CD8-positive, alpha-beta memory T cell (primary cell): Measurements from ENCODE around the gene FGF8. TPM values are rescaled to one million over a fixed set of nuclear protein-coding genes. Genes with fewer than 3 reads are reported as not detected.
A peak's percentile ranks its signal among the peaks of the same experiment; 100 is the strongest.

Source experiments
- CTCF ChIA-PET: fragments of 350-600 bp; sonication (Branson Sonifier 250); formaldehyde crosslinking; loops from one replicate; lab custom pipeline; 2021; ENCODE audit warnings: antibody characterized with exemption; lab: Charles Lee
- POLR2A ChIA-PET: fragments of 350-600 bp; sonication (Branson Sonifier 250); formaldehyde crosslinking; loops from one replicate; lab custom pipeline; 2021; ENCODE audit warnings: antibody characterized with exemption; lab: Charles Lee
- DNase-seq, 5 donors: peaks; one replicate each; pipeline versions ENCODE4 v3.0.0 to v3.0.0-alpha.2; 2020 to 2022; ENCODE audit warnings: mixed read lengths in 1 of 5
- H3K27ac ChIP-seq: one replicate; pipeline ENCODE4 v1.7.0; 2013; ENCODE audit warnings: low read depth, mild to moderate bottlenecking, low read length, moderate library complexity
- H3K27me3 ChIP-seq: 2 replicates; pipeline ENCODE4 v1.7.0; 2013; ENCODE audit warnings: low read length, mild to moderate bottlenecking; ENCODE audit not compliant: insufficient read depth, poor library complexity, severe bottlenecking
- H3K36me3 ChIP-seq: 2 replicates; pipeline ENCODE4 v1.7.0; 2013; ENCODE audit warnings: mild to moderate bottlenecking, low read length, moderate library complexity; ENCODE audit not compliant: insufficient read depth
- H3K4me1 ChIP-seq: 2 replicates; pipeline ENCODE4 v1.7.0; 2013; ENCODE audit warnings: mild to moderate bottlenecking, low read length, moderate library complexity; ENCODE audit not compliant: insufficient read depth
- H3K4me3 ChIP-seq: 2 replicates; pipeline ENCODE4 v1.7.0; 2013; ENCODE audit warnings: mild to moderate bottlenecking, low read length
- H3K9me3 ChIP-seq: 2 replicates; pipeline ENCODE4 v1.7.0; 2013; ENCODE audit warnings: mild to moderate bottlenecking, low read length
- H3K27ac Mint-ChIP-seq, 8 donors: one replicate each; pipeline ENCODE4 v1.8.0; 2020 to 2021; ENCODE audit warnings: mixed read lengths in 8 of 8, mild to moderate bottlenecking in 6 of 8, inconsistent platforms in 3 of 8, moderate library complexity in 3 of 8
- H3K27me3 Mint-ChIP-seq, 2 donors: one replicate each; pipeline ENCODE4 v1.8.0; 2020 to 2021; ENCODE audit warnings: mixed read lengths in 2 of 2, mild to moderate bottlenecking in 1 of 2, moderate library complexity in 1 of 2
- H3K36me3 Mint-ChIP-seq, 3 donors: one replicate each; pipeline ENCODE4 v1.8.0; 2020 to 2021; ENCODE audit warnings: mixed read lengths in 3 of 3, inconsistent platforms in 1 of 3, mild to moderate bottlenecking in 1 of 3
- H3K4me1 Mint-ChIP-seq, 3 donors: one replicate each; pipeline ENCODE4 v1.8.0; 2020 to 2021; ENCODE audit warnings: mixed read lengths in 3 of 3, inconsistent platforms in 1 of 3, mild to moderate bottlenecking in 1 of 3
- H3K4me3 Mint-ChIP-seq, 7 donors: one replicate each; pipeline ENCODE4 v1.8.0; 2020 to 2021; ENCODE audit warnings: mixed read lengths in 7 of 7, mild to moderate bottlenecking in 6 of 7, moderate library complexity in 4 of 7, inconsistent platforms in 2 of 7
- H3K9me3 Mint-ChIP-seq, 5 donors: one replicate each; pipeline ENCODE4 v1.8.0; 2020 to 2022; ENCODE audit warnings: mixed read lengths in 5 of 5, mild to moderate bottlenecking in 3 of 5, moderate library complexity in 2 of 5, inconsistent platforms in 1 of 5
- polyA plus RNA-seq: library from polyadenylated mRNA; unstranded; fragments of 300-500 nt; fragmentation: Illumina TruSeq; gene quantifications from one replicate; pipeline ENCODE4 v1.2.3, GENCODE V29; 2021
- total RNA-seq, 2 experiments: library from RNA; stranded (reverse); gene quantifications; one replicate each; pipeline ENCODE4 v1.2.3, GENCODE V29; 2021

FGF8 gene
- total and polyA plus RNA-seq, 3 experiments from 2014 or later: not detected

DNA sequence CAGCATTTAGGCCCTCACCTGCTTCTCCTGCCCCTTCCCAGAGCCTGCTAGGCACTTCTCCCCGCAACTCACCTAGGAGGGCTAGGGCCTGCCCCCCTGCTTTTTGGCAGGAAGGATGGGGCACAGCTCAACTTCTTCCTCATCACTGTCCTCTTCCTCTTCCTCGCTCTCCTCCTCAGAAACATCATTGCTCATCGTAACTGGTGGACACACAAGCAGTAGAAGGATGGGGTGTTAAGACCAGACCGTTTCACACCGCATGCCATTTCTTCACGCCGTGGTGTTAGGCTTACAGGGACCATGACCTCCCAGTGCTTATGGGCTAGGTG is 5.7 kb upstream of the FGF8 start:
- no peak for DNase-seq
- Histone ChIP-seq H3K27ac (no peak overlapping the region), H3K36me3 (peaks cover 8% of the 10 kb centered on the region), H3K27me3 (peaks cover 19% of the 10 kb centered on the region), H3K4me1 (peaks cover 54% of the 10 kb centered on the region), H3K9me3 (no peaks in the 10 kb centered on the region), H3K4me3 (no peak overlapping the region)
- peak overlapping the region; percentile 61 to 100 (median 98) for H3K4me3 Mint-ChIP-seq
- CTCF ChIA-PET: interaction anchor here (0.6 to 3.5 kb wide), 27 partner anchors 10 to 621 kb away, joined by 3 to 27 read pairs (median 4); partner anchors contain the start of genes DPCD, OGA and POLL
- H3K36me3 Mint-ChIP-seq: peaks cover 0 to 30% (median 5%) of the 10 kb centered on the region in 3 donors
- POLR2A ChIA-PET: interaction anchor here (0.6 to 4.6 kb wide), 2 partner anchors 36 to 994 kb away, joined by 3 to 24 read pairs; partner anchors contain the start of gene OGA
- no peaks in the 10 kb centered on the region for H3K9me3 Mint-ChIP-seq
- H3K4me1 Mint-ChIP-seq: peaks cover 55 to 87% (median 61%) of the 10 kb centered on the region in 3 donors
- peaks cover 18 to 25% of the 10 kb centered on the region in 2 donors for H3K27me3 Mint-ChIP-seq
- H3K27ac Mint-ChIP-seq: peak overlapping the region in 4 of 8 donors; percentile 55 to 84 (median 58)

DNA sequence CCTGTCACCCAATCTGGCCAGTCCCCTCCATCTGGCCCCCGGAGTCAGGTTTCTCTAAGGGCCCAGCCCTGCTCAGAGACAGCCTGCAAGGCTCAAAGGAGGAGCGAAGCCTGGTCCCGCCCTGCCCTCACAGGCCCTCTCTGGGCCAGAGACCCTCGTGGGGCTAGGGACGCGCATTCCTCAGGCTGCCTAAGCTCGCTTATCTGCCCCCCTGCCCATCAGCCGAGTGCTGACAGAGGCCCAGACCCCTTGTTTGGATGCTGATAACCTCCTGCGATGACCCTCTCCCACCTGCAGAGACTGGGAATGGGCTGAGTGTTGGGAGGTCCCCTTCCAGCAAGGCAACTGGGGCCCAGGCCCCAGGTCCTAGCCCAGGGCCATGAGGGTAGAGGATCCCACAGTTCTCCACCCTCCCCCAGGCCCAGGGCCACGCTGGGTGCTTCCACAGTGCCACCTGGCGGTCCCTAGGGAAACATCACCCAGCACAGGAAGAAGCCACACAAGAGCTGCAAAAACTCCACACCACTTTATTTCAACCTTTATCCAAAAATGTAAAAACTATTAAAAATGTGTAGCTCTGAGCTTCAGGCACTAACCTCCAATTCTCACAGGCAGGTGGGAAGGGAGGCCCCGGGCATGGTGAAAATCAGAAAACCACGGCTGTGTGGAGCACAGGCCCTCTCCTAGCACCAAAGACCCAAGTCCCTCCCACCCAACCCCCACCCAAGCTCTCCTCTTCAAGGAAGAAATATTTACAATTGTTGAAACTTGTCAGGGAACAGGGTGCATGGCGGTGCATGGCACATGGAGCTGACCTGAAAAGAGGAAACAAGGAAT is 5.1 kb upstream of the FGF8 start:
- H3K27me3 ChIP-seq: peaks cover 21% of the 10 kb centered on the region
- Mint-ChIP-seq H3K27me3 (peaks cover 18 to 26% of the 10 kb centered on the region in 2 donors), H3K36me3 (peaks cover 0 to 25% (median 4%) of the 10 kb centered on the region in 3 donors), H3K4me1 (peaks cover 54 to 85% (median 58%) of the 10 kb centered on the region in 3 donors), H3K4me3 (peak overlapping the region; percentile 43 to 100 (median 71)), H3K9me3 (no peaks in the 10 kb centered on the region), H3K27ac (peak overlapping the region in 3 of 8 donors; percentile 36 to 57 (median 55))
- peaks cover 54% of the 10 kb centered on the region for H3K4me1 ChIP-seq
- H3K9me3 ChIP-seq: no peaks in the 10 kb centered on the region
- peaks cover 4% of the 10 kb centered on the region for H3K36me3 ChIP-seq
- ChIA-PET CTCF (interaction anchor here (0.6 to 3.5 kb wide), 26 partner anchors 10 to 620 kb away, joined by 3 to 27 read pairs (median 4); partner anchors contain the start of genes DPCD, OGA and POLL), POLR2A (interaction anchor here (0.6 to 4.6 kb wide), 2 partner anchors 37 to 995 kb away, joined by 3 to 24 read pairs; partner anchors contain the start of gene OGA)
- H3K4me3 ChIP-seq: no peak overlapping the region
- peak; percentile 55 to 77 (median 62) for DNase-seq
- H3K27ac ChIP-seq: no peak overlapping the region

DNA sequence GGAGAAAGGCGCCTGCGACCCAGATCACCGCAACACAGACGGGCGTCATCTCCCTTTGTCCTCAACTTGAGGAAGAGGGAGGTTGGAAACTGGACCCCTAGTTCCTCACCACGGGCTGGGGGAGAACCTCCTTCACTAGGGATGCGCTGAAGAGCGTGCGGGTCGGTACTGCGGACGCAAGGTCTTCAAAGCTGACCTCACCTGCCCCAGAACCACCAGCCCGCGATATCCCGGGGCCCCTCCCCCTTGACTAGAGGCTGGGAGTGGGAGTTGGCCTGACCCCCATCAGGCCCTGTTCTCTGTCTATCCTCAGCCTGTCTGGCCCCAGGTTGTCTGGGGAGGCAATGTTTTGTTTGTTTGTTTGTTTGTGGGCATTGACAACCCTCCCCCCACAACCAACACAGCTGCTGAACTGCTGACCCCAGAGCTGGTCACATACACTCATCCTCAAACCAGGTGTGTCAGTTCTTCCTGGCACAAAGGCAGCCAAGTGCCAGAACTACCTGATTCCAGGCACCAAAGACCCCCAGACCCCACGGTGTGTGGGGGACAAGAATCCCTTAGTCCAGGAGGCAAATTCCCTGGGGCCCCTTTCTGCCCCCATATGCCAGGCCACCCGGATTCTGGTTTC is 4.4 kb upstream of the FGF8 start:
- H3K4me1 ChIP-seq: peaks cover 56% of the 10 kb centered on the region
- peak overlapping the region in 3 of 8 donors; percentile 33 to 64 (median 51) for H3K27ac Mint-ChIP-seq
- no peak for DNase-seq
- no peaks in the 10 kb centered on the region for H3K9me3 Mint-ChIP-seq
- peak overlapping the region; percentile 69 to 89 (median 80) for H3K4me3 Mint-ChIP-seq
- H3K4me1 Mint-ChIP-seq: peaks cover 51 to 79% (median 54%) of the 10 kb centered on the region in 3 donors
- peaks cover 0 to 17% (median 1%) of the 10 kb centered on the region in 3 donors for H3K36me3 Mint-ChIP-seq
- H3K27ac ChIP-seq: no peak overlapping the region
- CTCF ChIA-PET: interaction anchor here (1.2 to 3.5 kb wide), 11 partner anchors 9 to 192 kb away, joined by 3 to 27 read pairs (median 12); partner anchors contain the start of genes DPCD, OGA and POLL
- H3K9me3 ChIP-seq: no peaks in the 10 kb centered on the region
- POLR2A ChIA-PET: interaction anchor here (4.6 kb wide), 1 partner anchor 38 kb away, joined by 24 read pairs; the partner anchor contains the start of gene OGA
- H3K36me3 ChIP-seq: no peaks in the 10 kb centered on the region
- peaks cover 18 to 27% of the 10 kb centered on the region in 2 donors for H3K27me3 Mint-ChIP-seq
- peaks cover 23% of the 10 kb centered on the region for H3K27me3 ChIP-seq
- peak overlapping the region; percentile 61 for H3K4me3 ChIP-seq

DNA sequence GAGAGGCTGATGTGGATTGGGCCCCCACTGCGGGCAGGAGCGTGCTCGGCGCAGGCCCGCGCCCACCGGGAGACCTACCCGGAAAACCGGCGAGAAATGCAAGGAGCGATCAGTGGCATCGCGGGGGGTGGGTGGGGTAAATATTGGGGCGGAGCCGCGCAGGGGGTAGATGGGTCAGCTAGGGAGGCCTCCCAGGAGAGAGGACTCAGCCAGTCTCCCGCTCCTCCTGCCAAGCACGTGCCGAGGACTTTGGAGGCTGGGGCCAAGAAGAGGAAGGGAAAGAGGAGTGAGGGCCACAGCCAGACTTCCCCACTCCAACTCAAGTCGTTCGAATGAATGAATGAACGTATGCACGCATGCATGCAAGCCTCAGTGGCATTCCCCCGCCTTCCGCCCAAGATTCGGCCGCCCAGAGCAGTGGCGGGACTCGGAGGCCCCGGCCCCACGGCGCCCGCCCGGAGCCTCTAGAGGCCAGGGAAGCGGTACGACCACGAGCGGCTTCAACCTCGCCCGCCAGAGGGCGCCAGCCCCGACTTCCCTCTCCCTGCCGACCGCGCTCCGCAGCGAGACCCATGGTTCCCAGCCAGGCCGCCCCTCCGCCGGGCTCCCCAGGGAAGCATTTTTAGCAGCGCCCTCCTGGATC is 3.8 kb upstream of the FGF8 start:
- Mint-ChIP-seq H3K27me3 (peaks cover 20 to 33% of the 10 kb centered on the region in 2 donors), H3K27ac (peak overlapping the region in 3 of 8 donors; percentile 33 to 64 (median 51)), H3K4me1 (peaks cover 49 to 79% (median 51%) of the 10 kb centered on the region in 3 donors), H3K9me3 (no peaks in the 10 kb centered on the region), H3K4me3 (peak overlapping the region; percentile 65 to 89 (median 80)), H3K36me3 (peaks cover 0 to 11% (median 1%) of the 10 kb centered on the region in 3 donors)
- H3K27ac ChIP-seq: no peak overlapping the region
- POLR2A ChIA-PET: no interaction called here
- H3K4me1 ChIP-seq: peaks cover 58% of the 10 kb centered on the region
- DNase-seq: peak; percentile 75 to 85 (median 77)
- H3K36me3 ChIP-seq: no peaks in the 10 kb centered on the region
- peaks cover 29% of the 10 kb centered on the region for H3K27me3 ChIP-seq
- H3K9me3 ChIP-seq: no peaks in the 10 kb centered on the region
- CTCF ChIA-PET: interaction anchor here (1.0 to 3.5 kb wide), 9 partner anchors 9 to 230 kb away, joined by 3 to 27 read pairs (median 5); partner anchors contain the start of genes DPCD, OGA and POLL
- peak overlapping the region; percentile 61 for H3K4me3 ChIP-seq

DNA sequence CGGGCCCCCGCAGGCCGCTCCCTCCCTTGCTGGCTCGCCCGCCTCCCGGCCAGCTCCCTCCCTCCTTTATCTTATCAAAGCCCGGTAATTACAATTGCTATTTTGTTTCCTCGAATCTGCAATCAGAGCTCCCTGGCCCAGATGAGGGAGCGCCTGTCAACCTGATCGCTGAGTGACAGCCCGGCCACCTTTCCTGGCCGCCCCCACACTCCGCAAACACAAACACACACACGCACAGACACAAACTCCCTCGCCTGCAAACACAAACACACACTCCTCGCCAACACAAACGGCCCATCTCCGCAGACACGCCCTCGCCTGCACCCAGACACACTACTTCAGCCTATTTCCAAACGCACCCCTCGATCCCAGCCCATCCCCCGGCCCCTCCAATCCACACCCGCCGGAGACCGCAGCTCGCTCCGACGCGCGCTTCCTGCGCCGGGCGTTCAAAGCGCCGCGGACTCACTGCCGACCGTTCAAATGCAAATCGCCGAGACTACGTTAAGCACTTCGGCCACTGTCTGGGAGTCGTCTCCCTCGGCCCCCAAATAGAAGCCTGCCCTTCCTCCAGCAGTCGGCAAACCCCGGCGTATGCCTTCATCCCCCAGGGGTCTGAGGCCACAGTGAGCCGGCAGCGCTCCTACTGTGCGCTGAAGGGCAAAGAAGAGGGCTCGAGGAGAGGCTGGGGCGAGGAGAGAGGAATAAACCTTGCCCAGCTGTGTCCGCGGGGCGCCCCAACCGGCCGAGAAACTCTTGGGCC is 3.0 kb upstream of the FGF8 start:
- peaks cover 36% of the 10 kb centered on the region for H3K27me3 ChIP-seq
- no peaks in the 10 kb centered on the region for H3K9me3 ChIP-seq
- H3K36me3 ChIP-seq: no peaks in the 10 kb centered on the region
- peak in 1 of 5 donors; percentile 50 for DNase-seq
- Mint-ChIP-seq H3K4me3 (peak overlapping the region; percentile 65 to 89 (median 80)), H3K4me1 (peaks cover 48 to 79% (median 51%) of the 10 kb centered on the region in 3 donors), H3K27me3 (peaks cover 27 to 40% of the 10 kb centered on the region in 2 donors), H3K36me3 (peaks cover 0 to 5% (median 1%) of the 10 kb centered on the region in 3 donors), H3K27ac (peak overlapping the region in 3 of 8 donors; percentile 16 to 70 (median 30)), H3K9me3 (no peaks in the 10 kb centered on the region)
- no peak overlapping the region for H3K27ac ChIP-seq
- H3K4me3 ChIP-seq: peak overlapping the region; percentile 25
- ChIA-PET POLR2A (no interaction called here), CTCF (interaction anchor here (1.0 to 3.5 kb wide), 7 partner anchors 9 to 231 kb away, joined by 3 to 18 read pairs (median 3); partner anchors contain the start of genes DPCD, OGA and POLL)
- peaks cover 54% of the 10 kb centered on the region for H3K4me1 ChIP-seq

DNA sequence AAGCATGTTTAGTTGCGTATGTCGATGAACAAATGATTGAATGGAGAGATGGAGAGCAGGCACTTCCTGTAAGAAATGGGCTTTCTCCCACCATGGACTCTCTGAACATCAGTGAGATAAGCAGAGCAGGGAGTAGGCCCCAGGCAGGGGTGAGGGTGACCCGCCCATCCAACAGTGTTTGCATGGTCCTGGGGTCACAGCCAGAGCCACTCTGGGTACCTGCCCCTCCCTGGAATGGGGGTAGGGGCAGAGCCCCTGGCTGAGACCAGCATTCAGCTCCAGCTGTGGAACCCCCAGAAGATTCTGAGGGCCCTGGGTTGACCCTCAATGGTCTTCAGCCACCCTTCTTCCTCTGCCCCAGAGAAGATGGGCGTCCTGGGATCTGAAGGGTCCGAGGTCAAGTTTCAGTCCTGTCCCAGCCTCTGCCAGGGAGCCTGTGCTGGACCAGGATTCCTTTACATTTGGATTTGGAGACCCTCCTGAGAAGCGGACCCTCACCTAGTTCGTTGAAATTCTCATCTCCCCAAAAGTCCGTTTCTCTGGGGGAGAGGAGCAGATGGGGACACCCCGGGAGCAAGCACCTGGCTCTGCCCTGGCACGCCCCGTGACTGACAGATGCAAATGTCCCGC is 2.4 kb upstream of the FGF8 start:
- ChIA-PET CTCF (interaction anchor here (1.0 to 3.5 kb wide), 7 partner anchors 9 to 231 kb away, joined by 3 to 18 read pairs (median 3); partner anchors contain the start of genes DPCD, OGA and POLL), POLR2A (no interaction called here)
- Histone ChIP-seq H3K4me1 (peaks cover 48% of the 10 kb centered on the region), H3K36me3 (no peaks in the 10 kb centered on the region), H3K27me3 (peaks cover 42% of the 10 kb centered on the region), H3K4me3 (no peak overlapping the region), H3K27ac (no peak overlapping the region), H3K9me3 (no peaks in the 10 kb centered on the region)
- Mint-ChIP-seq H3K4me1 (peaks cover 47 to 79% (median 51%) of the 10 kb centered on the region in 3 donors), H3K27ac (no peak overlapping the region), H3K27me3 (peaks cover 34 to 47% of the 10 kb centered on the region in 2 donors), H3K36me3 (peaks cover 0 to 4% (median 1%) of the 10 kb centered on the region in 3 donors), H3K9me3 (no peaks in the 10 kb centered on the region), H3K4me3 (peak overlapping the region; percentile 3 to 81 (median 73))
- peak in 1 of 5 donors; percentile 41 for DNase-seq
